Ectodermal cell (in vitro differentiated cells): ENCODE data around the gene NOP58.

Experiments
- H3K27ac ChIP-seq: 2 replicates; pipeline ENCODE4 v1.7.0; 2013; ENCODE audit warnings: mild to moderate bottlenecking, low read depth, low read length; ENCODE audit not compliant: insufficient read depth, poor library complexity, severe bottlenecking
- H3K27me3 ChIP-seq: 2 replicates; pipeline ENCODE4 v1.7.0; 2013; ENCODE audit warnings: mild to moderate bottlenecking, low read length; ENCODE audit not compliant: insufficient read depth, control insufficient read depth, poor library complexity, severe bottlenecking
- H3K36me3 ChIP-seq: one replicate; pipeline ENCODE4 v1.7.0; 2013; ENCODE audit warnings: low read length; ENCODE audit not compliant: control insufficient read depth, insufficient read depth
- H3K4me1 ChIP-seq: one replicate; pipeline ENCODE4 v1.7.0; 2013; ENCODE audit warnings: low read length; ENCODE audit not compliant: control insufficient read depth, insufficient read depth
- H3K4me3 ChIP-seq: 2 replicates; pipeline ENCODE4 v1.7.0; 2013; ENCODE audit warnings: low read depth, low read length, control low read depth; ENCODE audit not compliant: insufficient read depth
- H3K9me3 ChIP-seq: 2 replicates; pipeline ENCODE4 v1.7.0; 2013; ENCODE audit warnings: mild to moderate bottlenecking, low read length, moderate library complexity; ENCODE audit not compliant: control insufficient read depth
- WGBS, 2 experiments: methylation state at CpG; one replicate each; pipeline ENCODE4 v1.1.7; 2013; ENCODE audit warnings: missing lambda C conversion rate in 2 of 2; 5-methylcytosine and 5-hydroxymethylcytosine counted together

NOP58 gene

GRCh38 chr2:202337706-202338346 lies 72.3 kb downstream of the NOP58 start:
- WGBS, 2 experiments = 92 to 95% methylated on average over 7 of the region's 7 CpGs

DNA sequence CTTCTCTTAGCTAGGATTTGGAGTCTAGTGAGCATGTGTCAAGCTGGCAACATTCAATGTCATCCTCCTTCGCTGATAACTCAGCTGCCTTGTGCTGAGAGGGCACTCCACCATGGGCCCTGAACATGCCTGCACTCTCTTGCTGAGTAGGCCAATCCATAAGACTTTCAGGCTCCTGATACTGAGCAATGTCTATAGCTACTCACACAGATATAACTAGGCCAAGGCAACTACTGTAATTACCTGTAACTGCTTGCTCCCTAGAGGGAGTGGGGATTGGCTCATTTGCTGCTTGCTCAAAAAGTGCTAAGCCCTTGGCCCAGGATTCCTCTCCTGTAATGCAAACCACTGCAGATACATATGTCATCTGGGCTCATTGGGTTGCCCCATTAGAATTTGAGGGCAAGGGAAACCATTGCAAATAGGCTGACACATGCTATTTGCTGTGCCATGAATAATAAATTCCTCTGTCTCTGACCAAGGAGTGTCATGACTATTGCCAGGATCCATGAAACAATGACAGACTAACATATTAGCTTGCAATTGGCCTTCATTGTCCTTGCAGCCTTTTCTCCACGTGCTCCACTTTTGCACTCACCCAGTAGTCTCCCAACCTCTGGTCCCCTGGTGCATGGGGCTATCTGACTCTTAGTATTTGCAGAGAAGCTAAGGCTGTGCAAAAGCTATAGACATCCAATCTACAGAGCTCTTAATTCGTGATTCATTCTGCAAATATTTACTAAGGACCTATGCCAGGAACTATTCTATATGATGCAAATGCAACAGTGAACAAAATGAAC lies 73.7 kb downstream of the NOP58 start:
- H3K27me3 ChIP-seq = no peaks in the 10 kb centered on the region
- no peak overlapping the region for H3K27ac ChIP-seq
- H3K36me3 ChIP-seq = no peaks in the 10 kb centered on the region
- WGBS, 2 experiments = 91 to 93% methylated on average over 3 of the region's 3 CpGs
- H3K9me3 ChIP-seq = no peaks in the 10 kb centered on the region
- H3K4me1 ChIP-seq = no peaks in the 10 kb centered on the region
- H3K4me3 ChIP-seq = no peak overlapping the region

More at GRCh38 chr2:202337706-202338346, 72.3 kb downstream of the NOP58 start:
- Histone ChIP-seq H3K36me3 (no peaks in the 10 kb centered on the region), H3K4me3 (no peak overlapping the region), H3K9me3 (no peaks in the 10 kb centered on the region), H3K27me3 (no peaks in the 10 kb centered on the region), H3K27ac (no peak overlapping the region), H3K4me1 (no peaks in the 10 kb centered on the region)

DNA sequence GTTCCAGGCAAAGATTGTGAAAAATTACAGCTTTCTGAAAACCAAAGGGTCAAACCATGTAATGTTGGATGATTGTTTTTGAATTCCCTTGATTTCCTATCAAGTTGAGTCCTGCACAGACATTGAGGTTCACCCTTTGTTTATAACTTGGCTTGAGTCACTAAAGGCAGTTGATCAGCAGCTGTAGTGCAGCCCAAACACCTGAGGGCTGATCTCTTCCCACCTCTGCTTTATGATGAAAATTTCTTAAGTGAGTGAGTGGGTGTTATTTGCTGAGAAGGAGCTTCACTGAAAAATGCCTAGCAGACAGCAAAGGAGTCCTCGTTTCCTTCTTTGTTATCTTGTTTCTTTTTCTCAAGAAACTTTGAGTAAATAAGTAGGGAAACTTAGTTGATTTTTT lies 78.6 kb downstream of the NOP58 start:
- WGBS, 2 experiments = 64 to 87% methylated on average over 1 of the region's 1 CpG
- Histone ChIP-seq H3K36me3 (no peaks in the 10 kb centered on the region), H3K9me3 (no peaks in the 10 kb centered on the region), H3K4me3 (no peak overlapping the region), H3K4me1 (no peaks in the 10 kb centered on the region), H3K27ac (no peak overlapping the region), H3K27me3 (no peaks in the 10 kb centered on the region)

GRCh38 chr2:202346180-202346579 lies 80.6 kb downstream of the NOP58 start:
- Histone ChIP-seq H3K27ac (no peak overlapping the region), H3K36me3 (no peaks in the 10 kb centered on the region), H3K4me1 (no peaks in the 10 kb centered on the region), H3K4me3 (no peak overlapping the region), H3K27me3 (no peaks in the 10 kb centered on the region), H3K9me3 (no peaks in the 10 kb centered on the region)
- WGBS, 2 experiments = 78 to 87% methylated on average over 7 of the region's 7 CpGs
